ENCODE data around the gene WDR62.

WDR62 gene

GRCh38 chr19:36082916-36083315, 28.2 kb downstream of the WDR62 start:
- DNase-seq = no peak

GRCh38 chr19:36084231-36085009, 29.7 kb downstream of the WDR62 start:
- DNase-seq = no peak

DNA sequence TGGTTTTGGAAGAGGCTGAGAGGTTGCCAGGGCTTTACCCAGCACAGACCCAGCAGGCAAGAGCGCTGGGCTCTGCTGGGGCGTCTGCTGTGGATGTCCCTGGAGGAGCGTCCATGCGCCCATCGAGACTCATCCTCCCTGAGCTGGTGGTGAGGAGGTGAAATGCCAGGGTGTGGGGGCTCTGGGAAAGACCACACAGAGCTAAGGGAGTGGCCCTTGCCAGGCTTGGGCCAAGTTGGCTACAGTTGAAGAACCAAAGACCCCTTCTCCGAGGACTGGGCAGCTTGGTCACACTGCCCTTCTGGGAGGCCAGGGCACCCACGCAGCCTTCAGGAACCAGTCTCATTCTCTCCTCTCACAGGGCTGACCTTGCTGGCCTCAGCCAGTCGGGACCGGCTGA, 31.6 kb downstream of the WDR62 start:
- no peak for DNase-seq

DNA sequence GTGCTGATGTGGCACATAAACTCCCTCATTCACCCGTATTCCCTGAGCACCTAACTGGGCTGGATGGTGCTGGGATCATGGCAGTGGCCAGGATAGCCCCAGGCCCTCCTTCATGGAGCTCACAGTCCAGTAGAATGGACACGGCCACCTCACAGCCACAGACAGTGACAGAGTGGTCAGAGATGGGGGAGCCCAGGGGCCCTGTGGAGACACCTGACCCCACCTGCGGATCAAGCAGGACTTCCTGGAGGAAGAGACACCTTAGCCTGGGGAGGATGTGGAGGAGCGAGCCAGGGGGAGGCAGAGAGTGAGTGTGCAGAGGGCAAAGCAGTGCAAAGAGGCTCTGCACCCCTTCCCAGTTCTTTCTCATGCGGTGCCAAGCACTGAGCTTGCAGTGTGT, 35.1 kb downstream of the WDR62 start:
- DNase-seq = no peak

- no peak for DNase-seq
These were observed 36.4 kb downstream of the WDR62 start for GRCh38 chr19:36090910-36091695.

- DNase-seq = no peak
These were observed 37.9 kb downstream of the WDR62 start for GRCh38 chr19:36092566-36092965.

GRCh38 chr19:36093146-36093662, 38.5 kb downstream of the WDR62 start:
- no peak for DNase-seq

GRCh38 chr19:36093687-36094086, 39.0 kb downstream of the WDR62 start:
- no peak for DNase-seq

GRCh38 chr19:36097036-36097435, 42.3 kb downstream of the WDR62 start:
- DNase-seq = no peak

DNA sequence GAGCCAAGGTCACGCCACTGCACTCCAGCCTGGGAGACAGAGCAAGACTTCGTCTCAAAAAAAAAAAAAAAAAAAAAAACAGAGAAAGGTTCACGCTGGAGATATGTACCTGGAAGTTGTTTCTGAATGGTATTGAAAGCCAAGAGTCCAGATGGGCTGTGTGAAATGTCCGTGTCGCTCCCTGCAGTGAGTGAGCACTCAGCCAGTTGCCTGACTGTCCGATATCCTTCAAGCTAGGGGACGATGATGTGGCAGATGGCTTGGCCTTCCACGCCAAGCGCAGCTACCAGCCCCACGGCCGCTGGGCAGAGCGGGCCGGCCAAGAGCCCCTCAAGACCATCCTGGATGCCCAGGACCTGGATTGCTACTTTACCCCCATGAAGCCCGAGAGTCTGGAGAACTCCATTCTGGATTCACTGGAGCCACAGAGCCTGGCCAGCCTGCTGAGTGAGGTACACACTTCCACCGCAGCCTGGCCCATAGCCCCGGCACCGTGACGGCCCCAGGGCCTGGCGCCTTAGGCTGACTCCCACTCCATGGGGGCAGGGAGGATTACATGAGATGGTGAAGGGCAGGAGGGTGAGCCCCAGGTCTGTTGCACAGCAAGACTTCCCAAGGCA, 44.6 kb downstream of the WDR62 start:
- DNase-seq = no peak

GRCh38 chr19:36100476-36100875, 45.8 kb downstream of the WDR62 start:
- no peak for DNase-seq

DNA sequence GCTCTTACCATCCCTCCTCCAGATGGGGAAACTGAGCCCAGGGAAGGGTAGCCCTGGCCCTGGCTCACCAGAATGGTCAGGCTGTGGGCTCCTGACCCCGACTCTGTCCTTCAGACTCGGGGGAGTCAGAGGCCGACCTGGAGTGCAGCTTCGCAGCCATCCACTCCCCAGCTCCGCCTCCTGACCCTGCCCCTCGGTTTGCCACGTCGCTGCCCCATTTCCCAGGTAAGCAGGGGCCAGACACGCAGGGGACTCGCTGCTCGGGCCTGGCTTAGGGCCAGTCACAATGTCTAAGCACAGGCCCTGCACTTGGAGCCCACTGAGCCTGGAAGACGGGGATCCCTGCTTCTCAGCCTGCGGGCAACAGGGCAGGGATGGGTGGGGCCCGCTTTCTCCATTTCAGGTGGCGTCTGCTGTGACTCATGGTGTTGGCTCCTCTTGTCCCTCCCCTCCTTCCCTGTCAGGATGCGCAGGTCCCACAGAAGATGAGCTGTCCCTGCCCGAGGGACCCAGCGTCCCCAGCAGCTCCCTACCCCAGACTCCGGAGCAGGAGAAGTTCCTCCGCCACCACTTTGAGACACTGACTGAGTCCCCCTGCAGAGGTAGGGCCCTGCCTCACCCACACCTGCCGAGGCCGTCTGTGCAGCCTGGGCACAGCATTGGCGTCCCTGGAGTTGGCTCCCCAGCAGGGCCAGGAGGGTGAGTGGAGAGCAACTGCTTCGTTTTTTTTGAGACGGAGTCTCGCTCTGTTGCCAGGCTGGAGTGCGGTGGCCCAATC, 47.0 kb downstream of the WDR62 start:
- no peak for DNase-seq

- no peak for DNase-seq
These were observed 48.4 kb downstream of the WDR62 start for GRCh38 chr19:36103040-36103626.

DNA sequence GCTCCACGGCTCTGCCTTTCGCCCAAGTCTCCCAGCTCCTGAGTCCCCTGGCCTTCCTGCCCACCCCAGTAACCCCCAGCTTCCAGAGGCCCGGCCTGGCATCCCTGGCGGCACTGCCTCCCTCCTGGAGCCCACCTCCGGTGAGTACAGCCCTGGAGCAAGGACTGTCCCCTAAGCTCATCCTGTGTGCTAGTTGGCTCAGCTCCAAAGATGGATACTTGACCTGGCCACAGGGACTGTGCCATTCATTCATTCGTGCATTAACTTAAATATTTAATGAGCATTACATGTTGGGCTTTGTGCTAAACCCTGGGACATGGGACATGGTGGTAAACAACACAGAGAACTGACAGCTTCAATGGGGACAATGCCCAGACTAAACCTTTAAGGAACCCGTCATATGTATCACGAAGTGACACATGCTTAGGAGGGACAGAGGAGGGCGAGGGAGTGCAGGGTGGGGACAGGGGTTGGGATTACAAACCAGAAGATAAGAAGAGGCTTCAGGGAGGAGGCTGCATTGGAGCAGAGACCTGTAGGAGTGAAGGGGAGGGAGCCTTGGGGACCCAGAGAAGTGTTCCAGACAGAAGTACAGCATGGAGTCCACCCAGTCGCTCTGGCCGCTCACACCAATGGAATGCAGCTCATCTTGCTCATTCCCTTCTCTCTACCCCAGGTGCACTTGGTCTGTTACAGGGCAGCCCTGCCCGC, 49.3 kb downstream of the WDR62 start:
- peak; percentile 58 for DNase-seq

DNA sequence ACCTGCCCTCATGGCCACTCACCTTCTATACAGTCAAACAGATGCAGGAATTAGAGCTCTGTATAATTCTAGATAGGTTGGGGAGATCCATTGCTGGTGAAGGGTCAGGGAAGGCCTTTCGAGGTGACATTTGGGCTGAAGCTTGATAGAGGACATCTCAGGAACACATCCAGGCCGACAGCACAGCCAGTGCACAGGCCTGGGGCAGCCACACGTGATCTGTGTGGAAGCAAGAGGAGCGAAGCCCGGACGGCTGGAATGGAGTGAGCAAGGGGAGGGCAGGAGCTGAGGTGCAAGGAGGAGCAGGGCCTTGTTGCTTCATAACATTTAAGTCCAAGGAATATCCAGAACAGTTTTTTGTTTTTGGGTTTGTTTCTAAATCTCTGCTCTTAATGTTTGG, 51.7 kb downstream of the WDR62 start:
- DNase-seq = no peak

- DNase-seq = no peak
These were observed 52.3 kb downstream of the WDR62 start for GRCh38 chr19:36106991-36107390.

- DNase-seq = no peak
These were observed 54.0 kb downstream of the WDR62 start for GRCh38 chr19:36108684-36109083.

DNA sequence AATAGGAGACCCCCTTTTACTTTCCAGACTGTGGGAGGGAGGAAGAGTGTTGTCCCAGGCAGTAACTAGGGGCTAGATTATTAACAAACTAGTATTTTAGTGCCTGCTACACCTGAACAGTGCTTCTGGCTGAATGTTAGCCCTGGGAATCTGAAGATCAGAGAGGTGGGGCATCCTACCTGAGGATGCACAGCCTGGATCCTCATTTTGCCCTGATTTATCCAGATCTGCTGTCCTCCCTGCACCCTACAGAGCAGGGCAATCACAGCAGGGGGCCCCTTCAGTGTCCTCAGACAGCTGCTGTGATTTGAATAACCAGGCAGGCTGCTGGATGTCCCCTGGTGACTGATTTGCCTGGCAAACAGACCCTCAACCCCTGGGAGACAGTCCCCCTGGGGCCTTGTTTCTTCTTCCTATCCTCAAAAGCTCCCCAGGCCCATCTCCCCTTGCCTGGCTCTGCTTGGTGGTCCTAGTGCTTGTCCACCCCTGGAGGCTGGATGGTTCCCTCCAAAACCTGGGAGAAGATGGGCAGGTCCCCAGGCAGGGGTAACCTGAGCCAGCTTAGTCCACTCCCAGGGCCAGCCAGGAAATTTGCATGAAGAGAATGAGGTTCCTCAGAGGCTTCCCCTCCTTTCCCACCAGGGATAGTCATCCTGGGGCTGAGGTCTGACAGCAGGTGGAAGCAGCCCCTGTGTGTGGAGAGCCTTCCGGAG, 55.9 kb downstream of the WDR62 start, which contains the start of gene OVOL3:
Gene OVOL3 (plus strand): TSS at position 657 of the 713 bp plus-strand sequence. CDS start 60 bp downstream, outside the sequence.
- DNase-seq = no peak

GRCh38 chr19:36111200-36111539, 56.5 kb downstream of the WDR62 start:
- no peak for DNase-seq

- DNase-seq = no peak
These were observed 58.0 kb downstream of the WDR62 start for GRCh38 chr19:36112678-36113077.

- DNase-seq = no peak
These were observed 58.7 kb downstream of the WDR62 start for GRCh38 chr19:36113425-36113824.

All from 8988T (cell line).